Activated T-cell treated with anti-CD3 and anti-CD28 coated beads for 4 hours (primary cell): ENCODE data around the gene CCDC57.

Experiments
- DNase-seq: peaks from one replicate; pipeline ENCODE4 v3.0.0-alpha.2; 2020

Gene CCDC57

DNA sequence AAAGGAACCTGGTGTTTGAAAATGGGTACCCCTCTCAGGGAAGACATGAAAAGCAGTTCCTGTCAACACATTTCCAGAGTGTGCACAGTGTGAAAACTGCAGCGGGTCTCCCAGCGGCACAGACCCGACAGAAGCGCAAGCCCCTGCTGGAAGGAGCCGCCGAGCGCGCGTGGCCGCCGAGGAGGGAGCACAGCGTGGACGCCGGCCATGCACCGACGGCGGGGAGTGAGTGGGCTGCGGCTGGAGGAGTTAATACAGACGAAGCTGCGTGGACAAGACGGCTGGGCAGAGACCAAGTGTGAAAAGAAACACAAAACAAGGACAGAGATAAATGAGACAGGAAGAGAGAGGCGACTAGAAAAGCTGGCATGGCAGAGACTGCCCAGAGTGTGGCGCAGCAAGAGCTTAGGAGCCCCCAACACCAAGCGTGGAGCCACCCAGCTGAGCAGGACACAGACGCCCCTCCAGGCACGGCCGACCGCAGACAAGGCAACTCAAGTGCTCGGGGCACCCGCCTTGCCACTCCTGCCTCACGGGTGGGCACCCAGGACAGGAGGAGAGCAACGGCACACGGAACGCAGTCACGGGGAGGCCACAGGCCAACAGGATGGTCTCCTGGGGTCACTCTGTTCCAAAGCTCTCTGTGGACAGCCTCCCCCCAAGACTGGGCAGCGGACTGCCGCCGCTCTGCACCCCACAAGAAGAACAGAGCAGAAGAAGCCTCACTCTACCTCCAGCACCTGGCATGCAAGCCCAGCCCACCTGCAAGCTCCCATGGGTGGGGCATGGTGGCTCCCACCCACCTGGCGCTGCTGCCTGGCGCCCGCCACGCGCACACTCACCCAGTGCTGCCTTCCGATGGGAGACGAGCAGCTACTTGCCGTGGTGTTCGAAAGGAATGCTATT lies 32.7 kb upstream of the CCDC57 start:
- no peak for DNase-seq

DNA sequence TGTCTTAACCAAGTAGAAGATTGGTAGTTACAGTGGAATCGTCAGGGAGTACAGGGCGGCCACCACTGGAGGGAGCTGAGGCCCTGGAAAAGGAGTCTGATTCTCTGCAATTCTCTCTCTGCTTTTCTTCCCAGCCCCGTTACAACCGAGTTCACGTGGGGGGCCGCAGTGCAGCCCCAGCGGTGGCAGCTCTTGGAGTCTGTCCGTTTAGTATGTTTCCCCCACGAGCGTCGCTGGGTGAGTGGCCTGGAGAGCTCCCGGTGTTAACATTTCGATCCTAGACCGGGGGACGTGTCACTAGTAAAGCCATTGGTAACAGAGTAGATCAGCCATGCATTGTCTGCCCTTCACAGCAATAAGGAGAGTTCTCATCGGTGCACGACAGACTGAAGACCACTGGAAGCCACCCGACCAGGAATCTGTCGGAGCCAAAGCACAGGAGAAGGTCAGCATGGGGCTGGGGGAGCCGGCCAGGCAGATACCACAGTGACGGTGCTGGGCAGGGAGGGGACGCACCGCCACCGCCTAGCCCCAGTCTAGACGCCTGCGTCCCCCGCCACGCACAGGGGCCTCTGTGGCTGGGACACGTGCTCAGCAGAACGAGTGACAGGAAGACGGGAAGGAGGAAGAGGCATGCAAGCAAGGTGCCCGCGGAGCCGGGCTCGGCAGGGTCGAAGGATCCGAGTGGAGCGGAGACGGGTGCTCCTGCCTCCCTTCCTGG lies 31.9 kb upstream of the CCDC57 start:
- DNase-seq, result no peak

DNA sequence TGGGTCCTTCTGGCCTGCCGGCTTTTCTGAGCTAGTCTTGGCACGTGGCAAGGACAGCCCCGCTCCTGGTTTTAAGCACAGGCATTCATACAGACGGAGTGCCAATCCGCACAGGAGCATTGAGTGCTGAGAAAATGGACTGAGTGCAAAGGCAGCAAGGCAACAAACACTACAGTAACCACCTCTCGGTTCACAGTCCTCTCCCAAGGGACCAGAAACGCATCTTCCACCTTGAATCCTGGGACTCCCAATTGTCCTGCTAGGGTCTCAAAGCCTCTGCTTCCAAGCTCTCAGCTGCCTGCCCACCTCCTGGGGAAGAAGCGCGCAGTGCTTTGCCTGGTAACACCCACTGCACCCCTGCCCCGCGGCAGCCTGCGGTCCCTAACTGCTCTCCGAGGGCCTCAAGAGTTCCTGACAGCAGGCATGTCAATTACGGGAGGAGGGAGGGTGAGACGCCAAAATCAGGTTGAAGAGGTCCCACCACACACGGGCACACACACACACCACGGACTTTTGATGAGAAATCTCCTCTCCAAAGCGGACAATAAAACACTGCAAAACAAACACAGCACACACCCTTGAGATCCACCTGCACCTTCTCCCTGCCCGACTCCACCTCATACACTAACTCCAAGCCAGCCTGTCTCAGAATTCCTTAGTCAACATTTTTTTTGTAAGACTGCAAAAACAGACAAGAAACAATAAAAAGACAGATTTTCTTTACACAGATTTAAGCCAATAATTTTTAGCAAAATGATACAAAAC lies 31.2 kb upstream of the CCDC57 start:
- no peak for DNase-seq

DNA sequence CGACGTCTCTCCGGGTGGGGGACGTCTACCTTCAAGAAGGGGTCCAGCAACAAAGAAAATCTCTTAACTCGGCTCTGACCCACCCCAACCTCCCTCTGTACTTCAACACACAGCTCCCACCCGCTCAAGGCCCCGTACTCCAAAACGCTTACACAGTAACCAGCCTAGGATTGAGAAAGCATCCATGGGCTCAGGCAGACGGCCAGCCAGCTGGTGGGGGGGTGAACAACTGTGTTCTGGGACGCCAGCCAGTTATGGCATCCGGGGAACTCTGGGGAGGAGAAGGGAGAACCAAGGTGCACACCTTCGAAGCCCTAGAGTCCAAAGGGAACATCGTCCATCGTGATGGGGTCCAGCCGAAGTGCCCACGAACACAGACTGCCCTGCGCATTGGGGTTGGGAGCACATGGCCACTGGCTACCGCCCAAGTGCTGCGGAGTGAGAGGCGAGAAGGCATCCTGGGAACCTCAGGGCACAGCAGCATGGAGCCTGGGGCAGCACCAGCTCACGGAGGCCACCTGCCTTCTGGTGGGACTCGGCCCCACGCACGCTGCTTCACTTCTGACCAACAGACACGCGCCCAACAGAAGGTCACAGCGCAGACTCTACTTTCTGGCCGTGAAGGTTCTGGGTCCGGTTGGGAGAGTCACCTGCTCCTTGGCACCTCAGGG lies 30.5 kb upstream of the CCDC57 start:
- DNase-seq, result no peak

DNA sequence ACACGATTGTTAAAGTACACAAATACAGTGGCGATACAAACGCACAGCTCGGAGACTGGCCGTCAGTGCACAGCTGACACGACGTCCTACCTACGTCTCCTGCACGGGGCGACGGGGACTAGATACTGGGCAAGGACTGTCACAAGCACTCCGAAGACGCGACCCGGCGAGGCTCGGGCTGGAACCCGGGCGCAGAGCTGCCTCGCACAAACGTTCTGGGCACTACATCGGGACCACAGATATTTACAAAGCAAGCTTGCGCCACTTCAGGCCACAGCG lies 30.0 kb upstream of the CCDC57 start:
- DNase-seq, result no peak

DNA sequence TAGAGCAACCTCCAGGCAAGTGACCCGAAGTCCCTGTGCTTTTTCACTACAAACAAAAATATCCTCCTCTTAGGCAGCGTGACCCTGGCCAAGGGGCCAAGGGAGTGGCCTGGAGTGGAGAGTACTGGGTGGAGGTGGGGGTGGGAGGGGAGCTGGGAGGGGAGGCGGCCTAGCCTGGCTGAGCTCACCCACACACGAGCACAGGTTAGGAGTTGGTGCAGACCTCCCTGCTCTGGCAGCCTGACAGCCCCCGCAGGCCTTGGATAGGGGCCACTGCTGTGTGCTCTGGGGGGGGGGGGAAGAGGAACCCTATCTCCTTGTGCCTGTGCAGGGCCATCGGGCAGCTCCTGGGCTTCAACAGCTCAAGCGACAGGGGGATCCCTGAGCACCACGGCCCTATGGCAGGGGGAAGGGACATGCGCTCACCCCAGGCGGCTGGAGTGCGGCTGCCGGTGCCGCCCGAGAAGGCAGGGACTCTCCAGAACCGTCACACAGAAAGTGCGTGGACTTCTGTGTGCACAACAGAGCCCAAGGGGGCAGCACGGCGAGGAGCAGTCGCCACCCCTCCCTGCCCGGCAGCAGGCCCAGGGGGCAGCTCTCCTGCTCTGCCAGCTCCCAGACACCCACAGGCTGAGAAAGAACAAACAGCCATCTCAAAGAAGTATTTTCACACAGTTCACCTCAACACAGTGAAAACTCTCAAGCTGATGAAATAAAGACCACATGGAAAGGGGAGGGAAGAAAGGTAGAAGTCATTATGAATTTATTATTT lies 29.5 kb upstream of the CCDC57 start:
- DNase-seq, result no peak

DNA sequence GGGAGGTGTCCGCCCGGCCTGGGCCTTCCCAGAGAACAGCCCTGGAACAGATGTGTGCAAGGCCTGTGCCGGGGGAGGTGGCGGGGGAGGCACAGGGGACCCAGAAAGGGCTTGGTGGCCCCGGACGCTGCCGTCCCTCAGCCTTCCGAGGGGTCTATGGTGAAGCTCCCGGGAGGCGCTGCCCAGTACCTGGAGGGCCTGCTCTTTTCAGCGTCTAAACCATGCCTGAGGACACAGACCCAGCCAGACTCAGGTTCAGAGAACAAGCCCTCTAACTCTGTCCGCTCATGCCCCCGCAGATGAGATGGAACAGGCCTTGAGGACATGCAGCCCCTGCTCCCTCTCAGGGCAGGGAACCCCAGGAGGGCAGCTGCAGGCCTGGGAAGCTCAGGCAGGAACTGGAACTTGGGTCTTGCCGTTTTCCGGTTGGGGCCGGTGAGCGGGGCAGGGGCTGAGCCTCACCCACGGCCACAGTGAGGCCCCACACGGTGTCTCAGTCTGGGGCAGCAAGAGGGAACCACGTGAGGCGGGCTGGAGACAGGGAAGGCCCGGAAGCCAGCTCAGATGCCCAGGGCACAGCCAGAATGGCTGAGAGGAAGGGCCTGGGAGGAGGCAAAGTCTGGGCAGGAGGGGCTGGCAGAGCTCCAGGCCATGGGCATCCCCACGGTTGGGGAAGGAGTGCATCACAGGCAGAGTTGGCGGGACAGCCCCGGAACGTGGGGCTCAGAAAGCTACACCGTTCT lies 28.7 kb upstream of the CCDC57 start:
- DNase-seq, result no peak

DNA sequence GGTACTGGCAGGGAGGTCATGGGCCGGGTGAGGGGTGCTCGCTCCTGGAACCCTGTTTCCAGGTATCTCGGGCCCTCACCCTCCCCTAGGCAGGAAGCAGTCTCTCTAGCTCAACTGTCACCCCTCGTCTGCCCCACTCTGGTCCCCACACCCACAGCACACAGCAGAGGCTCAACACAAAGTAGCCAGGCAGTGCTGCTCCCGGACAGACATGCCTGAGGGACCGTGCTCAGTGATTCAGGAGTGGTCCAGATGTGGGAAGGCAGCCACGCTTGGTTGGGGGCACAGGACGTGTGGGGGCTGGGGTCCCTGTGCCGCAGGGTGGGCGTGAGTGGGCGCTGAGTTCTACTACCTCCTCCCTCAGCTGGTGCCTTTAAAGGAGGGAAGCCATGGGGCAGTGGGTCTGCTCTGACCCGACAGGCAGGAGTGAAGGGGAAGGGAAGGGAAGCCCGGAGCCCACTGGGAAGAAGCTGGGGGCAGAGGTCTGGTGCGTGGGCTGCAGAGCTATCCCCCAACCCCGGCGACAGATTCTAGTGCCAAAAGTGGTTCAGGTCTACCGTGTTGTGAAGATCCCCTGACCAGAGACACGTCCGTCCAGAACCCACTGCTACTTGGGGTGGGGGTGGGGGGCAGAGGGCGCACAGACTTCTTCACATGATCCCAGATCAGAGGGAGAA lies 28.0 kb upstream of the CCDC57 start:
- no peak for DNase-seq

DNA sequence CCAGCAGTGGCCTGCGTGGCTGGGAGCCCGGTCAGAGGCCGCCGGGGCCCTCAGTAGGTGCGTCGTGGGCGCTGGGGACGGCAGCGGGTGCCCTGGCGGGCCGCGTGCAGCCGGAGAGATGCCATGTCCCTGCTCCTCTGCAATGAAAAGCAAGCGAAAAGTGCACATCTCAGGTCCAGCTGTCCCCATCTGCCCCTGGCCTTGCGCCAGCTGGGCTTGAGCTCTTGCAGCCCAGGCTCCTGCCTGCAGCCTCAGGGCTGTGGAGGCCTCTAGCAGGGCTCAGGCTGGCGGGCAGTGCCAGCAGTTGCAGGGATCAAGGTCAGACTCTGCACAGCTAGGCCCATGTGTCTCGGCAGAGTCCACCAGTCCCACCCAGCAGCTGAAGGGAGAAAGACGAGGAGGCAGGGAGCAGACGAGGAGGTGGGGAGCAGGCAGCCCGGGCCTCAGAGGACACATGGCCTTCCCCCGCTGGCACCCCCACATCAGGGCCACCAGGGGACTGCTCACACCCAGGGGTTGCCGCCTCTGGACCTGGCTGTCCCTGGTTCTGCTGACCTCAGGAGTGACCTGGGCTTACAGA lies 27.4 kb upstream of the CCDC57 start:
- DNase-seq, result no peak

DNA sequence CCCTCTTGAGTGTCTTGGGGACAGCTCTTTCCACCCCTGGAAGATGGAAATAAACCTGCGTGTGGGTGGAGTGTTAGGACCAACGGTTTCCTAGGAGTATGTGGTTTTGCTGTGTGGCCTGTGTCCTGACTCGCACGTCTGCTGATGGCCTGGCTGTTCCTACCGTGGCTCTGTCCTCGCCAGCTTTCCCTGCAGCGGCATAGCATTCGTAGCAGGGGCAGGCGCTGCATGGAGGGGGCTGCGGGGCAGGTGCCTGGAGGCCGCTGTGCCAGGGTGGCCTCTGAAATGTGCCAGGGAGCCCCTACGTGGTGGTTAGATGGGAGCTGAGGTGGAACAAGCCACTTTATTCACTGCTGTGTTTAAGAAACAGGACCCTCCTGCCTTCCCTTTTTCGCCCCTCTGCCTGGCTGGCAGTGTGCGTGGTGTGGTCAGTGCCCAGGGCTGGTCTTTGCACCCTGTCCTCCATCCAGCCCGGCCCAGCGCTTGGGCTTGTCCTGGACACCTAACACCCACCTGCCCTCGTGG lies 26.8 kb upstream of the CCDC57 start:
- no peak for DNase-seq

DNA sequence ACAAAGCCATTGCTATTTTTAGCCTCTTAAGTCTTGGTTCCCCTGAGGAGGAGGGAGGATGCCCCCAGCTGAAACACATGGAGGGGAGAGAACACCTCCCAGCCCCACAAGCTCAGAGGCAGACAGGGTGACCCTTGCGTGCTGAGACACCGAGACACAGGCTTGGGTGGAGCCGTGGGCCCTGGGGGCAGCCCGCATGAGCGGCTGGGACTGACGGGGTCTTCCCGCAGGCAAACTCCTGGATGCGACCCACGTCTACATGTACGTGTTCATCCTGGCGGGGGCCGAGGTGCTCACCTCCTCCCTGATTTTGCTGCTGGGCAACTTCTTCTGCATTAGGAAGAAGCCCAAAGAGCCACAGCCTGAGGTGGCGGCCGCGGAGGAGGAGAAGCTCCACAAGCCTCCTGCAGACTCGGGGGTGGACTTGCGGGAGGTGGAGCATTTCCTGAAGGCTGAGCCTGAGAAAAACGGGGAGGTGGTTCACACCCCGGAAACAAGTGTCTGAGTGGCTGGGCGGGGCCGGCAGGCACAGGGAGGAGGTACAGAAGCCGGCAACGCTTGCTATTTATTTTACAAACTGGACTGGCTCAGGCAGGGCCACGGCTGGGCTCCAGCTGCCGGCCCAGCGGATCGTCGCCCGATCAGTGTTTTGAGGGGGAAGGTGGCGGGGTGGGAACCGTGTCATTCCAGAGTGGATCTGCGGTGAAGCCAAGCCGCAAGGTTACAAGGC lies 26.0 kb upstream of the CCDC57 start:
- DNase-seq, result peak; percentile 51

DNA sequence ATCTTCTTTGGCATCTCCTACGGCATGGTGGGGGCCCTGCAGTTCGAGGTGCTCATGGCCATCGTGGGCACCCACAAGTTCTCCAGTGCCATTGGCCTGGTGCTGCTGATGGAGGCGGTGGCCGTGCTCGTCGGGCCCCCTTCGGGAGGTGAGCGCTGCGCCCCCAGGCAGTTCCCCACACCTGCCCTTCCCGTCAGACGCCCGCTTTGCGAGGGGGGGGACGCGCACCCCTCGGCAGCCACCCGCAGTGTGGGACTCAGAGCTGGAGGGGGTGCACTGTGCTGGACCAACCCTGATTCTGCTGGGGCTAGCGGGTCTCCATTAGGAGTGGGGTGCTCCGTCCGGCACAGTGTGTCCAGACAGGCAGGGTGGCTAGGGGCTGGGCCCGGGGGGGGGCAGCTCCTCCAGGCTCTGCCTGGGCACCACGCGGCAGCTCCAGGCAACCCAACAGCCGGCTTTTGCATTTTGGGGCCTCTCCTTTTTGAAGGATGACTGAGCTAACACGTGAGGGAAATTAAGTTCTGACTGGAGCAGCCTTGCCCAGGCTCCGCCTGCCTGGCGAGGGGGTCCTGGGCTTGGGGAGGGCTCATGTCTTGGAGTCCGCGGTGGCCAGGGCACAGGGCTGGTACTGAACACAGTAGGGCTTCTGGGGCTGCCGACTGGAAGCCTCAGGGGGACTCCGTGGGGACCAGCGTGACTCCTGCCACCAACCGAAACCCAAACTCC lies 25.3 kb upstream of the CCDC57 start:
- DNase-seq, result no peak

DNA sequence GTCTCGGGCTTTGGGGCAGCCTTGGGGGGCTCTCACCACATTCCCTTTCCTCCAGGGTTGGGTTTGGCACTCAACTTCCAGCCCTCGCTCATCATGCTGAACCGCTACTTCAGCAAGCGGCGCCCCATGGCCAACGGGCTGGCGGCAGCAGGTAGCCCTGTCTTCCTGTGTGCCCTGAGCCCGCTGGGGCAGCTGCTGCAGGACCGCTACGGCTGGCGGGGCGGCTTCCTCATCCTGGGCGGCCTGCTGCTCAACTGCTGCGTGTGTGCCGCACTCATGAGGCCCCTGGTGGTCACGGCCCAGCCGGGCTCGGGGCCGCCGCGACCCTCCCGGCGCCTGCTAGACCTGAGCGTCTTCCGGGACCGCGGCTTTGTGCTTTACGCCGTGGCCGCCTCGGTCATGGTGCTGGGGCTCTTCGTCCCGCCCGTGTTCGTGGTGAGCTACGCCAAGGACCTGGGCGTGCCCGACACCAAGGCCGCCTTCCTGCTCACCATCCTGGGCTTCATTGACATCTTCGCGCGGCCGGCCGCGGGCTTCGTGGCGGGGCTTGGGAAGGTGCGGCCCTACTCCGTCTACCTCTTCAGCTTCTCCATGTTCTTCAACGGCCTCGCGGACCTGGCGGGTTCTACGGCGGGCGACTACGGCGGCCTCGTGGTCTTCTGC lies 24.6 kb upstream of the CCDC57 start:
- DNase-seq, result no peak

DNA sequence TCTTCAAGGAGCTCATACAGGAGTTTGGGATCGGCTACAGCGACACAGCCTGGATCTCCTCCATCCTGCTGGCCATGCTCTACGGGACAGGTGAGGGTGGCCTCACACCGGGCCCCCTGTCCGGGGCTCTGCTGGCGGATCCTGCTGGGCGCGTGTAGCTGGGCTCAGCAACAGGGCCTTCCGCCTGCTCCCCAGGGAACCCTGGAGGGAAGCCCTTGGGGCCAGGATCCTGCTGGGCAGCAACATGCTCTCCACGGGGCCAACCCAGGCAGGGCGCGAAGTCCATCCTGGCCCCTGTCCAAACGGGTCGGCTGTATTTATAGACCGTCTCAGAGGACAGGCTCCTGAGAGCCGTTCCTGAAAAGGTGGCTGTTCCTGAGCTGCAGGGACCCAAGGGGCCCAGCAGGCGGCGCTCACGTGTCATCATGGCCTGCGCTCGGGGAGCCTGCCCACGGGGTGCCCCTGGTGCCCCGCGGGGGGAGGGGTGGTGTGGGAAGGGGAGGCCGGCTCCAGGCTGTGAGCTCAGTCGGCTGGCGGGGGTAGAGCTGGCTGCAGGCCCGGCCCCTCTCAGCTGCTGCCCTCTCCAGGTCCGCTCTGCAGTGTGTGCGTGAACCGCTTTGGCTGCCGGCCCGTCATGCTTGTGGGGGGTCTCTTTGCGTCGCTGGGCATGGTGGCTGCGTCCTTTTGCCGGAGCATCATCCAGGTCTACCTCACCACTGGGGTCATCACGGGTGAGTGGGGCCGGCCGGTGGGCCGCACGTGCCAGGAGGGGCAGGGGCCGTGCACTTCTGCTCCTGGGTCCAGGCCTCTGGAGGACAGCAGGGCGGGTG lies 23.7 kb upstream of the CCDC57 start:
- peak; percentile 63 for DNase-seq

DNA sequence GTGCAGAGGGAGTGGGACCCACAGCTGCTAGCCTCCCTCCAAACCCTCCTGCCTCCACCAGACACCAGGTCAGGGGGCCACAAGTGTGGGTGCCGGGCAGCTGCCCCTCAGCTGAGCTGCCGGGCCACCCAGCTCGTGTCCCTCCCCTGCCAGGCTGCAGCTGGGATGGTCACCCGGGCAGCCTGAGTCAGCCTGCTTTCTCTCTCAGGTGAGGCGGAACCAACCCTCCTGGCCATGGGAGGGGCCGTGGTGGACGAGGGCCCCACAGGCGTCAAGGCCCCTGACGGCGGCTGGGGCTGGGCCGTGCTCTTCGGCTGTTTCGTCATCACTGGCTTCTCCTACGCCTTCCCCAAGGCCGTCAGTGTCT lies 23.1 kb upstream of the CCDC57 start:
- DNase-seq, result no peak

DNA sequence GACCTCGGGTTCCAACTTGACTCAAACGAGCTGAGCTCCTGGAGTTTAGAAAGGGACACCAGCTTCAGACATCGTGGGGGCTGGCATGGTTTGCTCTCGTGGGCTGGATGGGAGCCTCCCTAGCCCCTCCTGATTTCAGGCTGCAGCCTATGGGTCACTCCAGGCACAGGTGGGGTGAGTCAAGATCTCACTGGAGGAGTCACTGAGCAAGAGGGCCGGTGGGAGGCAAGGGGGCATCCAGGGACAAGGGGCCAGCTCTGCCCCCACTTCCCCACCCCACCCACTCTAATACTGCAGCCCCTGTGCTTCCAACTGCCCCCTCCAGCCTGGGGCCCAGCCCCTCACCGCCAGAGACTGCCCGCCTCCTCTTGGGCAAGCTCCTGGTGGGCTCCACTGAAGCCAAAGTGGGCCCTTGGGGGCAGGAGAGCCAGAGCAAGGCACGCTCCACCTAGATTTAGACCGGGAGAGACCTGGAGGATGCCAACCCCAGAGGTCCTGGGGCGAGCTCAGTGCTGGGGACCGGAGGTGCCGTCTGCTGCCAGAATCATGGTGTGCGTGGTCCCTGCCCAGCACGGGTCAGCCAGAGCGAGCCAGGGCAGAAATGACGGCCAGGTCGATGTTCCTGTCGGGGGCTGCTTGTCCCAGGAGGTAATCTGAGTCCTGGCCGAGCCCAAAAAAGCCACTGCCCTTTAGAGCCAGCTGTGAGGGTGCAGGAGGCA lies 22.6 kb upstream of the CCDC57 start:
- no peak for DNase-seq
